Body of pancreas (tissue), 4 donors: ENCODE data around the gene METTL25B. TPM values are rescaled to one million over a fixed set of nuclear protein-coding genes. Genes with fewer than 3 reads are reported as not detected.

Source experiments
- ATAC-seq: fragments of 150-250 bp; one replicate; pipeline ENCODE4 v1.9.1; 2016
- DNase-seq, 4 donors: peaks; one replicate each; pipeline ENCODE4 v3.0.0-alpha.2; 2019
- H3K27ac ChIP-seq, 4 donors: fragments of 200-600 bp; sonication (generic); 1 replicate in 3 of 4; 2 replicates in 1 of 4; pipeline versions ENCODE4 v1.5.1 to v1.6.1; 2016 to 2019; ENCODE audit warnings: mild to moderate bottlenecking in 1 of 4, mixed read lengths in 1 of 4, moderate library complexity in 1 of 4
- H3K27me3 ChIP-seq, 2 donors: fragments of 200-600 bp; sonication (generic); one replicate each; pipeline ENCODE4 v1.6.0; 2016; ENCODE audit warnings: mild to moderate bottlenecking in 1 of 2
- H3K36me3 ChIP-seq, 2 donors: fragments of 200-600 bp; sonication (generic); replicated peaks in 1 of 2; 2 replicates each; pipeline ENCODE4 v1.5.1; 2016; ENCODE audit warnings: low read depth in 2 of 2; ENCODE audit not compliant: insufficient read depth in 1 of 2
- H3K4me1 ChIP-seq: fragments of 200-600 bp; sonication (generic); one replicate; pipeline ENCODE4 v1.6.0; 2016
- H3K4me3 ChIP-seq, 2 donors: fragments of 200-600 bp; sonication (generic); 1 replicate in 1 of 2; 2 replicates in 1 of 2; pipeline ENCODE4 v1.5.1; 2016 to 2019
- H3K9me3 ChIP-seq, 3 donors: fragments of 200-600 bp; sonication (generic); 1 replicate in 2 of 3; 2 replicates in 1 of 3; pipeline ENCODE4 v1.5.1; 2016
- POLR2A ChIP-seq, 3 donors: fragments of 450-650 bp; IDR thresholded peaks; one replicate each; pipeline ENCODE4 v1.6.1; 2016; ENCODE audit warnings: antibody characterized with exemption in 3 of 3, mild to moderate bottlenecking in 2 of 3
- WGBS, 2 donors: methylation state at CpG; one replicate each; pipeline ENCODE4 v1.1.5; 2017; 5-methylcytosine and 5-hydroxymethylcytosine counted together
- intact Hi-C: fragments of 100-400 bp; cut with DNase I; formaldehyde crosslinking; loops from one replicate; pipeline ENCODE4 v1.15.1; 2023
- total RNA-seq, 2 donors: library from RNA; depleted of rRNA; stranded (reverse); fragments of >200 nt; gene quantifications; one replicate each; pipeline ENCODE4 v1.1.0, GENCODE V29; 2016
- TF ChIP-seq, protein P1 (sequence below), 7 experiments: fragments of 450-650 bp in 4 of 7; fragments of 200-600 bp in 3 of 7; sonication (generic) in 3 of 7; IDR thresholded peaks; one replicate each; pipeline ENCODE4 v1.5.1; 2016 to 2019; ENCODE audit warnings: antibody characterized with exemption in 7 of 7

Gene METTL25B
- total RNA-seq, result 10 to 100 TPM; 14.5 to 68.2 TPM

DNA sequence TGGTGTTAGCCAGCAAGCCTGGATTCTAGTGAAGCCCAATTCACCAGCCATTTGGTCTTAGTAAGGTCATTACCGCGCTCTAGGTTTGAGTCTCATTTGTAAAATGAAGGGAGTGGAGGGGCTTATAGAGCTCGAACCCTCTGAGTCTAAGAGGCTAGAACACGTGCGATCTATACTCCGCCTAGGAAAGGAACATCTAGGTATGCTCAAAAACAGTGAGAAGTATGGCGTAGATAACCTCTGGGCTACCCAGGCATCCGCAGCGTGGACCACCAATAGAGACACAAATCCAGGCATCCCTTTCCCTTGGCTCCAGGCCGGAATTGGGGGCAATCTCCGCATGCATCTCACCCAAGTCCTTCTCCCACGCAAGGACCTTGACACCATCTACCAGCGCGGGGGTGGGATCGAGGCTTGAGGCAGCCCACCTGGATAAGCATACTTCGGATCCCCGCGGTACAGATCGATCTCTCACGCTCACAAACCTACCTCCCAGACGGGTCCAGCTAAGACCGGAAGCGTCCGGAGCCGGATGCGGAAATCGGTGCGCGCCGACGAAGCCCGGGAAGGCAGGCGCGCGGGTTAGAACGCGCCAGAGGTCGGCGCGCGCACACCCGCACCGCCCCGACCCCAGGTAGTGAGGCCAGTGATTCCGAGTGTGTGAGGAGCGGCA is at the start of gene METTL25B:
Gene METTL25B (plus strand): TSS at position 544 of the 673 bp plus-strand sequence. CDS start 636 bp downstream, outside the sequence.
- DNase-seq, result peak; percentile 82 to 85 (median 84)
- H3K9me3 ChIP-seq, result no peaks in the 10 kb centered on the region
- H3K4me3 ChIP-seq, result peak within 1 kb of the TSS; percentile 46 to 85
- intact Hi-C loops, result no loop called here
- 0% methylated on average over 7 to 36 of the region's 46 CpGs for WGBS, 2 donors
- TF ChIP-seq POLR2A (IDR thresholded peaks at IDR 0.05), result peak; percentile 21 to 78 (median 77)
- TF ChIP-seq, protein P1, sequence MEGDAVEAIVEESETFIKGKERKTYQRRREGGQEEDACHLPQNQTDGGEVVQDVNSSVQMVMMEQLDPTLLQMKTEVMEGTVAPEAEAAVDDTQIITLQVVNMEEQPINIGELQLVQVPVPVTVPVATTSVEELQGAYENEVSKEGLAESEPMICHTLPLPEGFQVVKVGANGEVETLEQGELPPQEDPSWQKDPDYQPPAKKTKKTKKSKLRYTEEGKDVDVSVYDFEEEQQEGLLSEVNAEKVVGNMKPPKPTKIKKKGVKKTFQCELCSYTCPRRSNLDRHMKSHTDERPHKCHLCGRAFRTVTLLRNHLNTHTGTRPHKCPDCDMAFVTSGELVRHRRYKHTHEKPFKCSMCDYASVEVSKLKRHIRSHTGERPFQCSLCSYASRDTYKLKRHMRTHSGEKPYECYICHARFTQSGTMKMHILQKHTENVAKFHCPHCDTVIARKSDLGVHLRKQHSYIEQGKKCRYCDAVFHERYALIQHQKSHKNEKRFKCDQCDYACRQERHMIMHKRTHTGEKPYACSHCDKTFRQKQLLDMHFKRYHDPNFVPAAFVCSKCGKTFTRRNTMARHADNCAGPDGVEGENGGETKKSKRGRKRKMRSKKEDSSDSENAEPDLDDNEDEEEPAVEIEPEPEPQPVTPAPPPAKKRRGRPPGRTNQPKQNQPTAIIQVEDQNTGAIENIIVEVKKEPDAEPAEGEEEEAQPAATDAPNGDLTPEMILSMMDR (IDR thresholded peaks at IDR 0.05), result no peak
- H3K27ac ChIP-seq, result peak within 1 kb of the TSS; percentile 93 to 97 (median 96)
- H3K36me3 ChIP-seq, result peaks cover 0 to 6% of the 10 kb centered on the region in 2 donors
- H3K4me1 ChIP-seq, result peaks cover 50% of the 10 kb centered on the region
- H3K27me3 ChIP-seq, result no peaks in the 10 kb centered on the region
- ATAC-seq, result peak; percentile 82

DNA sequence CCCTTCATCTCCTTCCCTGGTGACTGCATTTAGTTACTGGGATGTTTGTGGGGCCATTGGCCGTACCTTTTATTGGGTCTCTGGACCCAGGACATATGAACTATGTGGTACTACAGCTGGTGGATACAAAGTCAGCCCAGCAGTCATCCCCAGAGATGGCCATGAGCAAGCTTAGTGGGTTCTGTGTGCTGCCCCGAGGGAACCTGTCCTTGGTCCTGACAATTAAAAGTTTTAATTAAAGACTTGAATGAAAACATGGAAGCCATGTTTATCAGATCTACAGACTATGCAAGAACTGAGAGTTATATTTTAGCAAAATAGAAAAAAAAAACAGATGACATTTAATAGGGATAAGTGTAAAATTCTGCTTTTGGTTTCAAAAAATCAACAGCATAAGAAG is 48.2 kb upstream of the METTL25B start:
- Histone ChIP-seq H3K27ac (no peak overlapping the region), H3K4me1 (peaks cover 15% of the 10 kb centered on the region), H3K27me3 (peaks cover 5 to 22% of the 10 kb centered on the region in 2 donors), H3K4me3 (no peak overlapping the region), H3K36me3 (no peaks in the 10 kb centered on the region), H3K9me3 (no peaks in the 10 kb centered on the region)
- intact Hi-C loops, result no loop called here
- no peak for TF ChIP-seq POLR2A (IDR thresholded peaks at IDR 0.05)
- TF ChIP-seq, protein P1 (IDR thresholded peaks at IDR 0.05), result no peak
- WGBS, 2 donors, result 40 to 44% methylated on average over 2 of the region's 2 CpGs
- ATAC-seq, result no peak
- no peak for DNase-seq

DNA sequence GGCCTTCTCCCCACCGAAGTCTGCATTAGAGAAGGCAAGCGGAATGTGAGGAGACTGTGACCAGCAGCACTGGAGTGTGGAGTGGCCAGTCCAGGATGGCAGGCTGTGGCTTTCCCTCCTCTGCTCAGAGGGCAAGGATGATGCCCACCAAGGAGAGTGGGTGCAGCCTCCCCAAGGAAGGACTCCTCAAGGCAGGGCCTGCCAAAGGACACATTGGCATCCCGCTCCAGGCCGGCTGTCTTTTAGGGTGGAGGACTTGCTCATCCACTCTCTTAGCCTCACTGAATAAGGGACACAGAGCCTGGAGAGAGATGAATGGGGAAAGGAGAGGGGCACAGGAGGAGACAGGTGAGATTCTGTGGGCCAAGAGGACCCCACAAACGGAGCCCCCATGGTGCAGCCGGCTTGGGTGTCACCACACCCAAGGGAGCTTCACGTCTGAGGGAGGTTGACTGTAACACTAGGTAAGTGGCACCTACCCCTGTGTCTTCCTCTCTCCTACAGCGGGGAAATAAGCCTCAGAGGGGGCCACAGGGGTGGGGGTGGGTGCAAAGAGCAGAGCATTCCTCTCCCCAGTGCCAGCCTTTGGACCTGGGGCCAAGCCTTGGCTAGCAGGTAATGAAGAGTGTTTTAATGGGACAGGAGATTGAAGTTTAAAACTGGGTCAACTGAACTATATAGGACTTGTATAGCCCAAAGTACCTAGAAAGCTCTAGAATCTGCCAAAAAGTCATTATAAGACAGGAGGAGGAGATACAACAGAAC is 46.9 kb upstream of the METTL25B start:
- intact Hi-C loops, result no loop called here
- Histone ChIP-seq H3K4me1 (peaks cover 12% of the 10 kb centered on the region), H3K27me3 (peaks cover 5 to 22% of the 10 kb centered on the region in 2 donors), H3K4me3 (no peak overlapping the region), H3K9me3 (no peaks in the 10 kb centered on the region), H3K27ac (no peak overlapping the region), H3K36me3 (no peaks in the 10 kb centered on the region)
- no peak for TF ChIP-seq POLR2A (IDR thresholded peaks at IDR 0.05)
- TF ChIP-seq, protein P1 (IDR thresholded peaks at IDR 0.05), result no peak
- ATAC-seq (no peak), DNase-seq (no peak)
- 52 to 74% methylated on average over 6 to 7 of the region's 8 CpGs for WGBS, 2 donors

DNA sequence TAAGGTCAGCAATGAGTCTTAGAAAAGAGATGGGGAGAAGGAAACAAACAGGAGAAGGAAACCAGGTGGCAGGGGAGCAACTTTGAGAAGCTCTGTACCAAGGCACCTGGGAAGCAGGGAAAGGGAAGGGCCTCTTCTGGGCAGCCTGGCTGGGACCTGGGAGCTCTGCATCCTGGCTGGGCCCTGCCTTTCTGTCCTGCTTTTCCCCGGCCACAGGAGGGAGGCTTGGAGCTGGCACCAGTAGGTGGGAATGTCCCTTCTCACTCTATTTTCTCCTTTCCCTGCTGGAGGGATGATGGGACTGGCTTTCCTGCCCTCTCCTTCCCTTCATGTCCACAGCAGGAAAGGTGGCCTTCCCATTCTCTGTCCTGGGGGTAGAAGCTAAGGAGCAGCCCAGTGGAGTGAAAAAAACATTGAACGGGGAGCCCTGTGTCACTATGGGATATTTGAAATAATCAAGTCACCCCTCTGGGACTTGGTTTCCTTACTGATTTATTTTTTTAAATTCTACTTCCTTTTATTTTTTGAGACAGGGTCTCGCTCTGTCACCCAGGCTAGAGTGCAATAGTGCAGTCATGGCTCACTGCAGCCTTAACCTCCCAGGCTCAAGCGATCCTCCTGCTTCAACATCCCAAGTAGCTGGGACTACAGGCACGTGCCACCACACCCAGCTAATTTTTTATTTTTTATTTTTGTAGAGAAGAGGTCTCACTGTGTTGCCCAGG is 45.9 kb upstream of the METTL25B start:
- H3K4me1 ChIP-seq, result peaks cover 2% of the 10 kb centered on the region
- no peaks in the 10 kb centered on the region for H3K36me3 ChIP-seq
- ATAC-seq (no peak), DNase-seq (no peak)
- no peak overlapping the region for H3K27ac ChIP-seq
- 54 to 62% methylated on average over 5 of the region's 5 CpGs for WGBS, 2 donors
- H3K9me3 ChIP-seq, result no peaks in the 10 kb centered on the region
- no peak overlapping the region for H3K4me3 ChIP-seq
- H3K27me3 ChIP-seq, result peaks cover 0 to 15% of the 10 kb centered on the region in 2 donors
- intact Hi-C loops, result no loop called here
- no peak for TF ChIP-seq POLR2A (IDR thresholded peaks at IDR 0.05)
- TF ChIP-seq, protein P1 (IDR thresholded peaks at IDR 0.05), result no peak
